Activated naive CD8-positive, alpha-beta T cell (primary cell): Measurements from ENCODE around the gene WWP2.
"Not testable (repeated sequence)": the region's sequence is repeated elsewhere in the genome, so short reads cannot be mapped to it uniquely, and the experiment has no call there.

ENCODE experiments used
- H3K27ac Mint-ChIP-seq: one replicate; pipeline ENCODE4 v1.8.0; 2021; ENCODE audit warnings: mixed read lengths
- H3K27me3 Mint-ChIP-seq: one replicate; pipeline ENCODE4 v1.8.0; 2021; ENCODE audit warnings: mixed read lengths
- H3K36me3 Mint-ChIP-seq: one replicate; pipeline ENCODE4 v1.8.0; 2021; ENCODE audit warnings: mixed read lengths
- H3K4me1 Mint-ChIP-seq: one replicate; pipeline ENCODE4 v1.8.0; 2021; ENCODE audit warnings: low read depth, mixed read lengths
- H3K4me3 Mint-ChIP-seq: one replicate; pipeline ENCODE4 v1.8.0; 2021; ENCODE audit warnings: mild to moderate bottlenecking, mixed read lengths
- H3K9me3 Mint-ChIP-seq: one replicate; pipeline ENCODE4 v1.8.0; 2021; ENCODE audit warnings: low read depth, mixed read lengths

The WWP2 gene

GRCh38 chr16:69763599-69763942 lies 1.4 kb downstream of the WWP2 start:
- Mint-ChIP-seq H3K27me3 (no peaks in the 10 kb centered on the region), H3K27ac (peak overlapping the region; percentile 95), H3K4me1 (peaks cover 43% of the 10 kb centered on the region), H3K9me3 (no peaks in the 10 kb centered on the region), H3K36me3 (no peaks in the 10 kb centered on the region), H3K4me3 (peak overlapping the region; percentile 93)

GRCh38 chr16:69767459-69768229 lies 5.5 kb downstream of the WWP2 start:
- Mint-ChIP-seq H3K9me3 (no peaks in the 10 kb centered on the region), H3K27ac (no peak overlapping the region), H3K27me3 (no peaks in the 10 kb centered on the region), H3K36me3 (no peaks in the 10 kb centered on the region), H3K4me1 (peaks cover 49% of the 10 kb centered on the region), H3K4me3 (no peak overlapping the region)

GRCh38 chr16:69768666-69769065 lies 6.5 kb downstream of the WWP2 start:
- Mint-ChIP-seq H3K4me1 (peaks cover 47% of the 10 kb centered on the region), H3K27me3 (no peaks in the 10 kb centered on the region), H3K36me3 (no peaks in the 10 kb centered on the region), H3K4me3 (no peak overlapping the region), H3K27ac (no peak overlapping the region), H3K9me3 (no peaks in the 10 kb centered on the region)

GRCh38 chr16:69769404-69769803 lies 7.3 kb downstream of the WWP2 start:
- H3K27ac Mint-ChIP-seq: no peak overlapping the region

GRCh38 chr16:69771651-69771967 lies 9.5 kb downstream of the WWP2 start:
- Mint-ChIP-seq H3K4me3 (no peak overlapping the region), H3K9me3 (peaks cover 10% of the 10 kb centered on the region), H3K27me3 (no peaks in the 10 kb centered on the region), H3K27ac (no peak overlapping the region), H3K36me3 (peaks cover 14% of the 10 kb centered on the region), H3K4me1 (peaks cover 33% of the 10 kb centered on the region)

More at GRCh38 chr16:69769404-69769803, 7.3 kb downstream of the WWP2 start:
- Mint-ChIP-seq H3K9me3 (no peaks in the 10 kb centered on the region), H3K4me1 (peaks cover 43% of the 10 kb centered on the region), H3K36me3 (peaks cover under 1% of the 10 kb centered on the region), H3K27me3 (no peaks in the 10 kb centered on the region), H3K4me3 (no peak overlapping the region)

- H3K9me3 Mint-ChIP-seq: peaks cover 10% of the 10 kb centered on the region
- peaks cover 14% of the 10 kb centered on the region for H3K36me3 Mint-ChIP-seq
- no peak overlapping the region for H3K4me3 Mint-ChIP-seq
- no peaks in the 10 kb centered on the region for H3K27me3 Mint-ChIP-seq
- H3K27ac Mint-ChIP-seq: no peak overlapping the region
- H3K4me1 Mint-ChIP-seq: peaks cover 26% of the 10 kb centered on the region
These were observed 11.3 kb downstream of the WWP2 start for GRCh38 chr16:69773260-69773947.

- no peaks in the 10 kb centered on the region for H3K27me3 Mint-ChIP-seq
- no peak overlapping the region for H3K27ac Mint-ChIP-seq
- H3K9me3 Mint-ChIP-seq: peaks cover 10% of the 10 kb centered on the region
- peaks cover 14% of the 10 kb centered on the region for H3K36me3 Mint-ChIP-seq
- no peak overlapping the region for H3K4me3 Mint-ChIP-seq
- peaks cover 26% of the 10 kb centered on the region for H3K4me1 Mint-ChIP-seq
These were observed 13.4 kb downstream of the WWP2 start for GRCh38 chr16:69775563-69775962.

GRCh38 chr16:69779724-69780123 lies 17.6 kb downstream of the WWP2 start:
- H3K4me3 Mint-ChIP-seq: no peak overlapping the region
- H3K4me1 Mint-ChIP-seq: peaks cover 7% of the 10 kb centered on the region

GRCh38 chr16:69781118-69781517 lies 19.0 kb downstream of the WWP2 start:
- Mint-ChIP-seq H3K4me3 (no peak overlapping the region), H3K4me1 (peaks cover 6% of the 10 kb centered on the region), H3K27ac (peak overlapping the region; percentile 2), H3K27me3 (no peaks in the 10 kb centered on the region), H3K36me3 (peaks cover 5% of the 10 kb centered on the region), H3K9me3 (peaks cover 1% of the 10 kb centered on the region)

More at GRCh38 chr16:69779724-69780123, 17.6 kb downstream of the WWP2 start:
- H3K36me3 Mint-ChIP-seq: peaks cover 15% of the 10 kb centered on the region
- peaks cover 10% of the 10 kb centered on the region for H3K9me3 Mint-ChIP-seq
- H3K27me3 Mint-ChIP-seq: no peaks in the 10 kb centered on the region
- H3K27ac Mint-ChIP-seq: no peak overlapping the region

GRCh38 chr16:69784586-69784985 lies 22.5 kb downstream of the WWP2 start:
- peaks cover 11% of the 10 kb centered on the region for H3K36me3 Mint-ChIP-seq
- no peaks in the 10 kb centered on the region for H3K27me3 Mint-ChIP-seq
- no peak overlapping the region for H3K4me3 Mint-ChIP-seq
- no peaks in the 10 kb centered on the region for H3K9me3 Mint-ChIP-seq
- peaks cover 6% of the 10 kb centered on the region for H3K4me1 Mint-ChIP-seq
- no peak overlapping the region for H3K27ac Mint-ChIP-seq

GRCh38 chr16:69787883-69788282 lies 25.8 kb downstream of the WWP2 start:
- Mint-ChIP-seq H3K36me3 (peaks cover 8% of the 10 kb centered on the region), H3K4me3 (no peak overlapping the region), H3K27ac (no peak overlapping the region), H3K9me3 (no peaks in the 10 kb centered on the region), H3K4me1 (no peaks in the 10 kb centered on the region), H3K27me3 (no peaks in the 10 kb centered on the region)

- H3K27ac Mint-ChIP-seq: not testable (repeated sequence)
- peaks cover 10% of the 10 kb centered on the region for H3K36me3 Mint-ChIP-seq
These were observed 29.3 kb downstream of the WWP2 start for GRCh38 chr16:69791391-69791847.

GRCh38 chr16:69793526-69793925 lies 31.4 kb downstream of the WWP2 start:
- Mint-ChIP-seq H3K27me3 (no peaks in the 10 kb centered on the region), H3K9me3 (no peaks in the 10 kb centered on the region), H3K4me3 (no peak overlapping the region), H3K4me1 (no peaks in the 10 kb centered on the region), H3K36me3 (peaks cover 3% of the 10 kb centered on the region), H3K27ac (no peak overlapping the region)

More at GRCh38 chr16:69791391-69791847, 29.3 kb downstream of the WWP2 start:
- H3K4me1 Mint-ChIP-seq, H3K27me3 Mint-ChIP-seq, H3K4me3 Mint-ChIP-seq, H3K9me3 Mint-ChIP-seq: not testable (repeated sequence)

- no peaks in the 10 kb centered on the region for H3K4me1 Mint-ChIP-seq
- no peak overlapping the region for H3K4me3 Mint-ChIP-seq
- H3K36me3 Mint-ChIP-seq: peaks cover 2% of the 10 kb centered on the region
- H3K9me3 Mint-ChIP-seq: no peaks in the 10 kb centered on the region
- no peak overlapping the region for H3K27ac Mint-ChIP-seq
- H3K27me3 Mint-ChIP-seq: no peaks in the 10 kb centered on the region
These were observed 32.4 kb downstream of the WWP2 start for GRCh38 chr16:69794486-69794885.

GRCh38 chr16:69796285-69797118 lies 34.4 kb downstream of the WWP2 start:
- H3K9me3 Mint-ChIP-seq: no peaks in the 10 kb centered on the region
- no peaks in the 10 kb centered on the region for H3K4me1 Mint-ChIP-seq
- H3K27ac Mint-ChIP-seq: no peak overlapping the region
- no peak overlapping the region for H3K4me3 Mint-ChIP-seq
- peaks cover 2% of the 10 kb centered on the region for H3K36me3 Mint-ChIP-seq
- H3K27me3 Mint-ChIP-seq: no peaks in the 10 kb centered on the region
